Activated T-cell treated with anti-CD3 and anti-CD28 coated beads for 24 hours (primary cell): ENCODE data around the gene GRID2.
"Not testable (repeated sequence)": the region's sequence is repeated elsewhere in the genome, so short reads cannot be mapped to it uniquely, and the experiment has no call there.

Experiments
- DNase-seq: peaks from one replicate; pipeline ENCODE4 v3.0.0-alpha.2; 2020; ENCODE audit warnings: low read depth

The GRID2 gene

DNA sequence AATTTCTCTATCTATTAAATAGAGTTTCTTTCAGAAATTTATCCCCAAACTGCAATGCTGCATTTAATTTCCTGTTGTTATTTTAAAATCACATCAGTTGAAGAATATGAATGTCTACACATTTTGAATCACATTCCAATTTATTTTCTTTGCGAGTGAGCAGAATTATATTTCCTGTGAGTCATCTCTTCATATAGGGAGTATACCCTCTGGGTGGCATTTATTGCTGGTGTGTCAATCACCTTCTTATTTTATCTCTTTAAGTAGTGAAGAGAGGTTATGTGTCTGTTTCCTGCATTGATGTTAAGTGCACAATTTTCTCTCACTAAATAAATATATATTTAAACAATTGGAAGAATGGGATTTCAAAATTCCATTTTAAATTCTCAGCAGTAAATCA lies 1013.8 kb downstream of the GRID2 start:
- no peak for DNase-seq

DNA sequence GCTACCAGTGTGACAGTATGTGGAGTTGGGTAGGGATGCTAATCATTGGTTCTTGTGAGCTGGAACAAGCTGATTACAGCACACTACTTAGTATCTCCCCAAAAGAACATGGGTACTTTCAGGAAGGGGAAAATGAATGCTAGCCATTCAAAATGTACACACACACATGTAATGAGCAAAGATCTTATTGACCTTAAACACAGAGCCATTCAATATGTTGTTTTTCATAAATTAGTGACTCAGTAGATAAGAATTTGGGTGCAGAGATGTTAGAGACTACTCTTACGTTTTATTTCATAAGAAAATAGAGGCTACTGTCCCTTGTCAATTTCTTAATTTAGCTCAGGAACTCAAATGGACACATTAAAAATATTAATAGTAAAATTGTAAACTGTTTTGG lies 1015.3 kb downstream of the GRID2 start:
- DNase-seq, result no peak

DNA sequence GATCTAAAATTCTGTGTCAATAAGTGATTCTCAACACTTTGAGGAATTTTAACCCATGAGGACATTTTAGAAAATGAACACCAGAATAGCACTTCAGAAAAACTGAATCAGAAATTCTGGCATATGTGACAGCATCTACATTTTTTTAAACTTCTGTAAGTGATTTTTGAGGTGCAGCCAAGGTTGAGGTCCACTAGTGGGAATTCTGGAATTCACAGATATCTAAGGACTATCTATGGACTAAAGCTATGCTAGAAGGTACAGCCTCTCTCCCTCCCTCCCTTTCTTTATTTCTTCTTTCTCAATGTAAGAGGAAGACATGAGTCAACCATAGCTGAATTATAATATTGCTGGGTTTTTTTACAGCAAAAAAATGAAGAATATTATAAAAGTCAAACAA lies 1016.6 kb downstream of the GRID2 start:
- DNase-seq, result no peak

DNA sequence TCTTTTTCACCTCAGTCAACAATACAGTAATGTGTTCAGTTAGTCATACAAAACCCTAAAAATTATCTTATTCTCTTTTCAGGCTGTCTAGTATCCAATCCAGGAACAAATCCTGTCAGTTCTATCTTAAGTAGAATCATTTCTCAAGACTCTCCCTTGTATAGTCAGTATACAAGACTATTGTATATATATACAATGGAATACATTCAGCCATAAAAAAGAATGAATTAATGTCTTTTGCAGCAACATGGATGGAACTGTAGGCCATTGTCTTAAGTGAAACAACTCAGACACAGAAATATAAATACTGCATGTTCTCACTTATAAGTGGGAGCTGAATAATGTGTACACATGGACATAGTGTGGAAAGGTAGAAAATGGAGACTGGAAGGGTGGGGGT lies 1023.6 kb downstream of the GRID2 start:
- no peak for DNase-seq

DNA sequence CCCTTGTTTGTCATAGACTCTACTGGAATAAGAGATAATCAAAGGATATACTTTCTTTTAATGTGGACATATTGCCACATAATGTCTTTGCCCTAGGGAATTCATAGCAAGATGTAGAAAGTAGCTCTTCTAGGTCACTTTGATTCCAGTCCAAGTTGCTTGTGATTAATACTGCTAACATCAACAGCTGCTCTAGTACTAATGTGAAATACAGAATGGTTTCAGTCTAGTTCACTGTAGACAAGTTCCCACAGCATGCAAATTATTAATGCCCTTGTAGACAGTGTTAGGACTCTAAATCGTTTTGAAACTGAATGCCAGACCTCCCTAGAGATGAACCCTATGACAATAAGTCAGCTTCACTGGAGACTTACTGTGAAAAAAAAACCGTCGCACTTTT lies 1030.2 kb downstream of the GRID2 start:
- no peak for DNase-seq

DNA sequence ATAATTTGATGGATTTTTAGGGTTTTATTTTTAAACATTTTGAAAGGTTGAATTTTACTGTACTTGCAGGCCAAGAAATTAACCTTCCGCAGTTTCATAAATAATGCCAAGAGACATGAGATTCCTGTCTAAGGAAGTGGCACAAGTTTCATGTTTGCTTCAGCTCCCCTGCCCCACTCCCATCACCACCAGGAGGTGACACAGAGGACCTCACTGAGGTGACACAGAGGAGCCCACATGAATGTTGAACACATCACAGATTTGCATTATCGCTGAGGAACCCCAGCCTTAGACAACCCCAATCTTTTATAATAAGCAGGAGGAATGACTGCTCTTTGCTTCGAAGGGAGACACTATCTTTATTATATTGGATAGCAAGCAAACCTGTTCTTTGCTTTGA lies 1033.4 kb downstream of the GRID2 start:
- no peak for DNase-seq

DNA sequence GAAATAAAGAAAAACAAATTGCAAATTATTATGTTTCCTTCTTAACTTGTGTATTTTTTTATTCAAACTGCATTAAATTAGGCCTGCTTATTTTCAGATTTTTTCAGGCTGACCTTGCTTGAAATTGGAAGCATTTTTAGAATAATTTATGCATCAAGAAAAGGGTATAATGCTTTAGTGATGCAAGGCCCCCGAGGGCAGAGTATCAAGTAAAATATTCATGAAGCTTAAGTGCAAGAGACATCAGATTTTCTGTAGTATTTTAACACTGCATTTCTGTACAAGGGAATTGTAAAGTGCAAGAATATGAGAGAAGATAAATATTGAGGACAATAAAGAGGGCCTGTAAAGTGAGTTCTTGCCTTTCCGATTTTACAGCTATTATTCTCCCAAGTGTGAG lies 1039.0 kb downstream of the GRID2 start:
- DNase-seq, result no peak

DNA sequence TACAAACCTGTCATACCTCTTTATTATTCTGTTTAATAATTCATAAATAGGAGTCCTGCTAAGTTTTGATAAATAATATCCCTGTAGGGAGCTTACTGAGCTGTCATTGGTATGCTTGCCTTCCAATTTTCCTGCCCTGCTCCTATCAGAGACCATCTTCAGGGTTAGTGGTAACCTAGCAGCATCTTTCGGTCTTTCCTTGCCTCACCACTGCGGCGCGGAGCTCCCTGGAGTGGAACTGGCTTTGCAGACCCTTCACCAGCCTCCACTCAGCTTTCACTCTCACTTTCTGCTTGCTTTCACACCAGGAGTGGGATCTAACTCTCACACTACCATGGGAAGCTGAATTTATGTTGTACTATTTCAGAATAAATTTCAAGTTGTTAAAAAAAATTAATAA lies 1043.1 kb downstream of the GRID2 start:
- no peak for DNase-seq

DNA sequence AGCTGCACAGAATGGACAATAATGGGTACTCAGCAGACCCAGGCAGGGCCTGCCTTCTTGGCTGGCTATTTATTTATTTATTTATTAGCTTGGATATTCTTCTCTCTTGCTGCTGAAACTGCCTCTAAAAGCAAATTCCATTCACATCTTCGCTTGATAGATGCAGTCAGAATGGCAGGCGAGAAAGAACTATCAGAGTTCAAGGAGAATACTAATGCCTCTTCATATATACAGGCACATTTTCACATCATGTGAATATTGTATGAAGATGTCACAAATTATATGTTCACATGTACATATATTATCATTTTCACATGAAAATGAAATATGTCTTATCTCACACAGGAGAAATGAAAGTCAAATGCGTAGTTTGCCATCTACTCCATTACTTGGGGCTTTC lies 1045.1 kb downstream of the GRID2 start:
- DNase-seq, result no peak

DNA sequence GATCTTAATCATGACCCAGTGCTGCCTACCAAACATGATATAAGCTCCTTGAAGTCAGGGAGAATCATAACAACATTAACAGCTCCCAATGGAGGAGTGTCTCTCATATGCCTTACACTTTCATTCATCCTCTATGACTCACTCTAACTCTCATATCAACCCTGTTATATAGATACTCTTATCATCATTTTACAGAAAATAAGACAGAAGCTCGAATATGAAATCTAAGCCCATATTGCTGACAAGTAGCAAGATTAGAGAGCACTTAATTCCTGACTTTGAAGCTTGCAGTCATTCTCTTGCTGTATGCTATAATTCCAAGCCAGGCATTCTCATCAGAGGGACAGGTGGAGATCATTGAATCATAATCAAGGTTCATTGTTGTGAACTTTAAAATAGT lies 1048.1 kb downstream of the GRID2 start:
- DNase-seq, result no peak

DNA sequence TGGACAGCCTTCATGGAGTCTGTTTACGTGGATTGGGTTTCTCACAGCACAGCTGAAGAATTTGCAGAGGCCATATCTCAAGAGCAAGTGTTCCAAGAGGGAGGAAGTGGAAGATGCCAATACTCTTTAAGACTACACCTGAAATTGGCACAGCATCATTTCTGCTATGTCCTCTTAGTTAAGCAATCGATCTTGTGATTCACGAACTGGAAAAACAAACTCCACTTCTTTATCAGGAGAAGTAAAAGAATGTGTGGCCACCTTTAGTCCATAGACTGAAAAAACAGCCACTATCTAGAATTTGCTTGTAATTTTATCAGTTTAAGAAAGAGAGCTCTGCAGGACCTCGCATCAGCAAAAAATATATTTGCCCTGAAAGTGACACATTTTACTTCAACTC lies 1051.6 kb downstream of the GRID2 start:
- no peak for DNase-seq

DNA sequence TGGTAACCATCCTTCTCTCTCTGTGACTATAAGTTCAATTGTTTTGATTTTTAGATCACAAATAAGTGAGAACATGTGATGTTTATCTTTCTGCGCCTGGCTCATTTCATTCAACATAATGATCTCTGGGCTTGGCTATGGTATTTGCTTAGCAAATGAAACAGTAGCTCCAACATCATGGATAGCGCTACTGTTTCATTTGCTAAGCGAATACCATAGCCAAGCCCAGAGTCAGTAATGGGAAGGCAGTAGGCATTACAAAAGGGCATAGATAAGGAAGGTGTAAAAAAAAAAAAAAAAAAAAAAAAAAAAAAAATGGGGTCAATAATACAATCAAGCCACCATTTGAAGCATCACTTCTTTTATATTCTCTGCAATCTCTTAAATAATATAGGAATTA lies 1055.8 kb downstream of the GRID2 start:
- no peak for DNase-seq

DNA sequence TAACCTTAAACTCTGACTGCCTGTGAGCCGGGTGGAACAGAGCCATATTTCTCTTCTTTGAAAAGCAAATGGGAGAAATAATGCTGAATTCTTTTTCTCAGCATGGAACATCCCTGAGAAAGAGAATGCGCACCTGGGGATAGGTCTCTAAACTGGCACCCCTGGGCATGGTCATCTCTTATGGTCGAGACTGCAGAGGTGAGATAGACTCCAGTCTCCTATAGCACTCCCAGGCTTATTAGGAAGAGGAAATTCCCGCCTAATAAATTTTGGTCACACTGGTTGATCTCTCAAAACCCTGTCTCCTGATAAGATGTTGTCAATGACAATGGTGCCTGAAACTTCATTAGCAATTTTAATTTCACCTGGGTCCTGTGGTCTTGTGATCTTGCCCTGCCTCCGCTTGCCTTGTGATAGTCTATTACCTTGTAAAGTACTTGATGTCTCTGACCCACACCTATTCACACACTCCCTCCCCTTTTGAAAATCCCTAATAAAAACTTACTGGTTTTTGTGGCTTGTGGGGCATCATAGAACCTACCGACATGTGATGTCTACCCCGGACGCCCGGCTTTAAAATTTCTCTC lies 1062.5 kb downstream of the GRID2 start:
- not testable (repeated sequence) for DNase-seq

DNA sequence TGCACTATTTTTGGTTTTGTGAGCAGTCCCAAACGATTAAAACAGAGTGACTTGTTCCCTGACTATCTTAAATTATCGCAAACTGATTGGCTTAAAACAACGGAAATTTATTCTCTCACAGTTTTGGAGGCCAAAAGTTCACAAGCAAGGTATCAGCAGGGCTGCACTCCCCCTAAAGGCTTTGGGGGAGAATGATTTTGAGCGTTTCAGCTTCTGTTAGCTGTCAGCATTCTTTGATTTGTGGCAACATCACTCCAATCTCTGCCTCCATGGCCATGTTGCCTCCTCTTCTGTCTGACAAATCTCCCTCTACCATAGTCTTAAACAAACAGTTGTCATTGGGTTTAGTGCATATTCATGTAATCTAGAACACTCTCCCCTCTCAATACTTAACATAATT lies 1065.2 kb downstream of the GRID2 start:
- no peak for DNase-seq

DNA sequence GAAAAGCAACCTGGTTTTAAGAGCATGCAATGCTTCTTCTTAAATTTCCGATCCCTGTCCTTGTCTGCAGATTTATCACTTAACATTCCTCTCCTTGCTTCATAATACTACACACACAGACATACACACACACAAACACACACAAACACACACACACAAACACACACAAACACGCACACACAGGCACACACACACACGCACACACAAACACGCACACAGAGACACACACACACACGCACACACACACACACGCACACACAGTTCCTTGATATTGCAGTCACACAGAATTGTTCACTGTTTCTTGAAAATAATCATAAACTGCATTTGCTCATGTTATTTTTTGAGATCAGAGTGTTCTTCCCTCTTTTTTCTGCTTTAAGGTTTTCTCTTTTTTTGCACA lies 1066.5 kb downstream of the GRID2 start:
- no peak for DNase-seq

DNA sequence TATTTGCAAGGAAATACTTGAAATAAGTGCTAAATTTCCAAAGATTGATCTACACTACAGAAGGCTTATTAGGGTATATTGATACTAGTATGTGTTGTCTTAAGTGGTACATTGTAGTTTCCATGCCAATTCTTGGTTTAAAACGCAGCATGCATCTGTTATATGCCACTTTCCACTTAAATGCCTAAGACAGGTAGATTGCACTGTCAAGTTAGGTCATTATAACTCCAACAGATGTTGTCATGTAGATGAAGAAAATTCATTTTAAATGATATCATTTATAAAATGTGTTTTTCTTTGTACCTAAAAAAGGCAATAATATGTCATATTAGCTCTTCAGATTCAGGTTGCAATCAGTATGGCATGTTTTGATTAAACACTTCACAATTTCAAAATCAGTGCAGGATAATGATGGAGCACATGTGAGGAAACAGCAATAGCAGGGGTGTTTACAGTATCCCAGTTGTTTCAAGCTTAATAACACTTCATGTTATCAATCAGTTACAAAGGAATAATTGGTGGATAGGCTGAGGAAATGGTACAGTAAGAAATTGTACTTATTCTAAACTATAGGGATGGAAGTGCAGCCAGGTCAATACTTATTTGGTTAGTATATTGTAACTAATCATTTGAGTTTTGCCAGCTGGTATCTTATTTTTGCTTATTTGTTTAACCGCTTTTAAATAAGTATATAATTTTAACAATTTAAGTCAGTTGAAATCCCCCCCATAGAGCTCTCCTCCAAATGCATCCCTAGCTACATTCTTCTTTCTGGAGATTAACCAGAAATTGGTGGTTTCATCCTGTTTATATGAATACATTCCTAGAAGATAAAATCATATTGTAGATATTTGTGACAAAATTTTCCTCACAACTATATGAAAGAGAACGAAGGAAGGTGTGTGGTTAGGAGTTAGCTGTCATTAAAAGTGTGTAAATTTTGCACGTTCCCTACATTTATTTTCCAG lies 1070.4 kb downstream of the GRID2 start:
- DNase-seq, result no peak

DNA sequence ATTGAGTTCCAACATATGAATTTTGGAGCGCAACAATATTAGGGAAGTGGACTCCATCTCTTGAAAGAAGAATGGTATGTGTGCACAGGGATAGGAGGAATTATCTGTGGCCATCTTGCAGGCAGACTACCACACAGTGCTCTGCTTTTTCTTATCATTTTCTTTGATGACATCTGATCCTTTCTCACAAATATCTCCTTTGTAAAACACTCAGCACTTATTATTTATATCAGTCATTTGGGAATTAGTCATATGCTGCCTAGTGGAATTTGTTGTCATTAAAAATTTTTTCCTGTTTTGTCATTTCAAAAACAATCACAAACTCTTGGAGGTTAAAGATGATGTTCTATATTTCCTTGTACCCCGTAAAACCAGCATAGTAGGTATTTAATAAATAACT lies 1080.5 kb downstream of the GRID2 start:
- no peak for DNase-seq

DNA sequence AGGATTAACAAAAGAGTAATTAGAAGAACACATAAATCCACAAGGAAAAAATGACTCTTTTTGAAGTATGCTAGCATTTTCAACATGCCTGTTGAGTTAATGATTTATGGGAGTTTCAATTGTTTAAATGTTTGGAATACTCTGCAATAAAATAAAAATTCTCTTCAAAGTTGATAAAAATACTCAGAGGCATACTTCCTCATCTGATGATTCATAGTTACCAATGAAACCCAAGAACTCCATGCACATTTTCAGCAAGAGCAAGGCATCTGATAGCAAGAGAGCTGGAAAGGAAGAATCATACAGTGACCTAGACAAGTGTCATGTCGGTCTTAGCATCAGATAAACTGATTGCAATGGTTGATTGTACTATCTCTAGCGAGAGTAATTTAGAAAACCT lies 1081.1 kb downstream of the GRID2 start:
- DNase-seq, result no peak

DNA sequence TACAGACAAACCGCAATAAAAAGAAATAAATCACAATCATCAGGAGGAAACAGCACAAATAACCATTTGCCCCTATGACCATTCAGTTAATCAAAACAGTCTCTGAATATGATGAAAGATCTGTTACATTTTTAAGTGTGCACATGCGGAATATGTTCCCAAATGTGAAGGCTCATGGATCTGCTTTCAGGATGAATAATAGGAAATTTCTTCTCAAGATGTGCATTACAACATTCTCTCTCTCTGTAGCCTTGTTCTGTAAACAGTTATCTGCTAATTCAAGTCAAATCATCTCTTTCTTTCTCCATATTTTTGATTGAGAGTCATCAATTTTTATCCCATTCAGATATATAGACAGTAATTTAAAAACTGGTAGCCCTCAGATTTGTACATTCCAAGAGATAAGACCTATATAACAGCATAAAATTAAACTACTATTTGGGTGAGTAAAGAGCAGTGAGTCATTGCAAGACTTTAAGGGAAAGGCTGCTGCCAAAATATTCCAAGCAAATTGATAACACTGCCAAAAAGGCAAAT lies 1090.8 kb downstream of the GRID2 start:
- no peak for DNase-seq

DNA sequence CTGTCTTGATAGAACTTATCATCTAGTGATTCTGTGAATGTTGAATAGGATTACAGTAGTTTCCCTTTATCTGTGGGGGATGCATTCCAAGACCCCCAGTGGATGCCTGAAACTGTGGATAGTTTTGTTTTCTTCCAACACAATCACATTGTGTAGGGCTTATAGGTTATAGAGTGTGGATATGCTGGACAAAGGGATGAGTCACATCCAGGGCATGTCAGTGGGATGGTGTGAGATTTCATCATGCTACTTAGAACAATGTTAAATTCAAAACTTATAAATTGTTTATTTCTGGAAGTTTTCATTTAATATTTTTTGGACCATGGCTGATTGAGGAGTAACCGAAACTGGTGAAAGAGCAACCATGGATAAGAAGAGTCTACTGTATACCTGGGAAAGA lies 1092.5 kb downstream of the GRID2 start:
- DNase-seq, result no peak

DNA sequence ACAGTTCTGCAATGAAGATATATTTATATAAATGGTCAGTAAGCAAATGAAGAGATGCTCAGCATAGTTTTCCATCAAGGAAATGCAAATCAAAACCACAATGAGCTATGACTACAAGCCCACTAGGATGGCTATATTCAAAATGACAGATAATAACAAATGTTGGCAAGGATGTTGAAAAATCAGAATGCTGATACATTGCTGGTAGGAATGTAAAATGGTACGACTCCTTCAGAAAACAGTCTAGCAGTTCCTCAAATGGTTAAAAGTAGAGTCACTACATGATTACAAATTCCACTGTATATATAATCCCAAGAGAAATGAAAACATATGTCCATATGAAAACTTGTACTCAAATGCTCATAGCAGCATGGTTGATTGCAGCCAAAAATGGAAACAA lies 1099.8 kb downstream of the GRID2 start:
- no peak for DNase-seq

DNA sequence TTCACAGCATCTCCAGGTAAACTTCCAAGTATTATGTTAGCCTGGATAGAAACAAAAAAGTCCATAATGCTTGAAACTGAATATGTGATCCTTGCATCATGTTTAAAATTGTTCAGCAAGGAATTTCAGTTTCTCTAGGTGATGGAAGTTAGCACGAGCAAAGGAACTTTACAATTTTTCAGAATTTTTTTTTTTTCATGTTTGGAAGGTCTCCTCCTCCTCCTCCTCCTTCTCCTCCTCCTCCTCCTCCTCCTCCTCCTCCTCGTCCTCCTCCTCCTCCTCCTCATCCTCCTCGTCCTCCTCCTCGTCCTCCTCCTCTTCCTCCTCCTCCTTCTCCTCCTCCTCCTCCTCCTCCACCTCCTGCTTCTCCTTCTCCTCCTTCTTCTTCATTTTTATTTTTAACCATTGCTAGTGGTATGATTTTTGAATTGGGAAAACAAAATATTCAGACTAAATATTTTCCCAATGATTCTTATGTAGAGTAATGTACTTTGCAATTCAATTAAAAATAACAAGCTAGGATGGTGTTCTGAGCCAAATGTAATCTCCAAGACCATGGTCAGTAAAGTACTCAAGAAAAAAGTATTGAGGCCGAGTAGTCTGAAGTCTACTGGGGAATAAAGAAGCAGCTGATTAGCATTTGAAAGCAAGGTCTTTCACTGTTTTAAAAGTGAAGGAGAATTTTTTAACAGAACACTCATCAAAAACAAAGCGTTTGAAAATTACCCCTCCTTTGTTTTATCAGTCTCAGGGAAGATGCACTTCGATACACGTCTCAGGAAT lies 1103.9 kb downstream of the GRID2 start:
- no peak for DNase-seq

DNA sequence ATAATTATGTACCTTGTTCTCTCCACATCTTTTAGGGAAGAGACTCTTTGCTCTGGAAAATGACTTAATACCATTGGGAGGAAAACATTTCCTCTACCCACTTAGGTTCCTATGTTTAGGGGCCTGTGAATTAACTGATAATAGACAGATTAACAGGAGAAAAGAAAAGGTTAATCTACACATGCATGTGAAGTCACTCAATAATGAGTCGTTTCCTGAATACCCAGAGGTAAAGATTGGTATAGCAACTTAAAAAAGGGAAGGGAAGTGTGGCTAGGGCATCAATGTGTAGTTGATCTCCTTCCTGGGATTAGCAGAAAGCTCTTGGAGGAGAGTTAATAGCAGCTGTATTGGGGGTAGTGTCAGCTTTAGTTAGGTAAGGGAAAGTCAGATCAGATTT lies 1105.3 kb downstream of the GRID2 start:
- DNase-seq, result no peak
